Measurements from ENCODE around the gene CDHR2.

CDHR2 gene

DNA sequence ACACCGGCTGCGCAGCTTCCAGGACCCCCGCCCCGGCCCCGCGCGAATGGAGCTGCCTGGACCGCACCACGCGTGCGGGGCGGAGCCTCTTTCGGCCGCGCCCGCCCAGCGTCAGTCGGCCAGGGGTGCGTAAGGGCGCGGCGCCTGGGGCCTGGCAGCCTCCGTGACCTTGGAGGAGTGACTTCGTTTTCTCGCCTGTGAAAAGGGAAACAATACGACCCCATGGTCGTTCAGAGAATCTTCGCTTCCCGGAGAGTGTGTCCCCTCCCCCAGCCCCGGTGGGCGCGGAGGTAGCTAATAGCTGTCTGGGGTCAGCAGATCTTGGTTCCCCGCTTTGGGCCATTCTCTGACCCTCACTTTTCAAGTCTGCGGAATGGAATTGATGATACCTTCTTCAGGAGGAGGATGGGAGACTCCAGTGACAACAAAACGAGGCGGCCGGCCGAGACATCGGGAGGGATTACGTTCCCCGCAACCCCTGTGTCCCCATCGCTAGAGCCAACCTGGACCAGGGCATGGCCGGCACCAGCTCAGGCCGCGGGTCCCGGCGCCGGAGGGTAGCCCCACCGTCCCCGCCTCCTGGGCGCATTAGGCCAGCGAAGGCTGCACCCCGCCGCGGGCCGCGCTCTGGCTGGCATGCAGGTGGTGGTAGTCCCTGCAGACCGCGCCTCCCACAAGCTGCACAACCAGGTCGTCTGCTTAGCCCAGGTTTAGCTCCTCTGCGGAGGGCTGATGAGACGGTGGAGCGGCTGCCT, 5.5 kb upstream of the CDHR2 start (continued):
- TF ChIP-seq, protein P1, sequence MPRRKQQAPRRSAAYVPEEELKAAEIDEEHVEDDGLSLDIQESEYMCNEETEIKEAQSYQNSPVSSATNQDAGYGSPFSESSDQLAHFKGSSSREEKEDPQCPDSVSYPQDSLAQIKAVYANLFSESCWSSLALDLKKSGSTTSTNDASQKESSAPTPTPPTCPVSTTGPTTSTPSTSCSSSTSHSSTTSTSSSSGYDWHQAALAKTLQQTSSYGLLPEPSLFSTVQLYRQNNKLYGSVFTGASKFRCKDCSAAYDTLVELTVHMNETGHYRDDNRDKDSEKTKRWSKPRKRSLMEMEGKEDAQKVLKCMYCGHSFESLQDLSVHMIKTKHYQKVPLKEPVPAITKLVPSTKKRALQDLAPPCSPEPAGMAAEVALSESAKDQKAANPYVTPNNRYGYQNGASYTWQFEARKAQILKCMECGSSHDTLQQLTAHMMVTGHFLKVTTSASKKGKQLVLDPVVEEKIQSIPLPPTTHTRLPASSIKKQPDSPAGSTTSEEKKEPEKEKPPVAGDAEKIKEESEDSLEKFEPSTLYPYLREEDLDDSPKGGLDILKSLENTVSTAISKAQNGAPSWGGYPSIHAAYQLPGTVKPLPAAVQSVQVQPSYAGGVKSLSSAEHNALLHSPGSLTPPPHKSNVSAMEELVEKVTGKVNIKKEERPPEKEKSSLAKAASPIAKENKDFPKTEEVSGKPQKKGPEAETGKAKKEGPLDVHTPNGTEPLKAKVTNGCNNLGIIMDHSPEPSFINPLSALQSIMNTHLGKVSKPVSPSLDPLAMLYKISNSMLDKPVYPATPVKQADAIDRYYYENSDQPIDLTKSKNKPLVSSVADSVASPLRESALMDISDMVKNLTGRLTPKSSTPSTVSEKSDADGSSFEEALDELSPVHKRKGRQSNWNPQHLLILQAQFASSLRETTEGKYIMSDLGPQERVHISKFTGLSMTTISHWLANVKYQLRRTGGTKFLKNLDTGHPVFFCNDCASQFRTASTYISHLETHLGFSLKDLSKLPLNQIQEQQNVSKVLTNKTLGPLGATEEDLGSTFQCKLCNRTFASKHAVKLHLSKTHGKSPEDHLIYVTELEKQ (tag by site-specific recombination; IDR thresholded peaks at IDR 0.05; ENCODE audit: borderline replicate concordance): no peak
- TF ChIP-seq ZBTB7A (tag by site-specific recombination; IDR thresholded peaks at IDR 0.05; ENCODE audit: low read depth) (0 out of 2 replicates have a peak, but pooled peaks have one; percentile 34), ZIC2 (tag by site-specific recombination; IDR thresholded peaks at IDR 0.05) (peak; percentile 64), ZNF324 (tag by site-specific recombination; IDR thresholded peaks at IDR 0.05) (peak; percentile 61; the same call in 1 of the 2 replicates), ZBTB17 (tag by site-specific recombination; IDR thresholded peaks at IDR 0.05) (peak; percentile 70), ZNF830 (tag by site-specific recombination; IDR thresholded peaks at IDR 0.05; ENCODE audit: low read depth) (no peak), OSR2 (tag by site-specific recombination; IDR thresholded peaks at IDR 0.05) (peak; percentile 48), ZNF214 (tag by site-specific recombination; IDR thresholded peaks at IDR 0.05; ENCODE audit: borderline replicate concordance) (no peak), KLF10 (tag by site-specific recombination; IDR thresholded peaks at IDR 0.05) (peak; percentile 34), ZNF10 (tag by site-specific recombination; IDR thresholded peaks at IDR 0.05) (peak; percentile 30; the same call in 1 of the 2 replicates), ZNF768 (tag by site-specific recombination; IDR thresholded peaks at IDR 0.05) (no peak), ZNF777 (tag by site-specific recombination; IDR thresholded peaks at IDR 0.05; ENCODE audit: borderline replicate concordance) (no peak), ZBTB20 (tag by site-specific recombination; IDR thresholded peaks at IDR 0.05) (peak; percentile 89), MYNN (tag by site-specific recombination; IDR thresholded peaks at IDR 0.05; ENCODE audit: borderline replicate concordance) (no peak), ZNF654 (tag by site-specific recombination; IDR thresholded peaks at IDR 0.05; ENCODE audit: low read depth) (no peak), ZNF292 (tag by site-specific recombination; IDR thresholded peaks at IDR 0.05; ENCODE audit: borderline replicate concordance, low read depth) (no peak), KLF1 (tag by site-specific recombination; IDR thresholded peaks at IDR 0.05) (peak; percentile 77), ZNF600 (tag by site-specific recombination; IDR thresholded peaks at IDR 0.05) (peak; percentile 96), SP7 (tag by site-specific recombination; IDR thresholded peaks at IDR 0.05) (no peak), MZF1 (tag by site-specific recombination; IDR thresholded peaks at IDR 0.05; ENCODE audit: borderline replicate concordance) (0 out of 2 replicates have a peak, but pooled peaks have one; percentile 39)
- TF ChIP-seq, protein P2, sequence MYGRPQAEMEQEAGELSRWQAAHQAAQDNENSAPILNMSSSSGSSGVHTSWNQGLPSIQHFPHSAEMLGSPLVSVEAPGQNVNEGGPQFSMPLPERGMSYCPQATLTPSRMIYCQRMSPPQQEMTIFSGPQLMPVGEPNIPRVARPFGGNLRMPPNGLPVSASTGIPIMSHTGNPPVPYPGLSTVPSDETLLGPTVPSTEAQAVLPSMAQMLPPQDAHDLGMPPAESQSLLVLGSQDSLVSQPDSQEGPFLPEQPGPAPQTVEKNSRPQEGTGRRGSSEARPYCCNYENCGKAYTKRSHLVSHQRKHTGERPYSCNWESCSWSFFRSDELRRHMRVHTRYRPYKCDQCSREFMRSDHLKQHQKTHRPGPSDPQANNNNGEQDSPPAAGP (tag by site-specific recombination; IDR thresholded peaks at IDR 0.05): no peak; the same call in 1 of the 2 replicates
- TF ChIP-seq, protein P3, sequence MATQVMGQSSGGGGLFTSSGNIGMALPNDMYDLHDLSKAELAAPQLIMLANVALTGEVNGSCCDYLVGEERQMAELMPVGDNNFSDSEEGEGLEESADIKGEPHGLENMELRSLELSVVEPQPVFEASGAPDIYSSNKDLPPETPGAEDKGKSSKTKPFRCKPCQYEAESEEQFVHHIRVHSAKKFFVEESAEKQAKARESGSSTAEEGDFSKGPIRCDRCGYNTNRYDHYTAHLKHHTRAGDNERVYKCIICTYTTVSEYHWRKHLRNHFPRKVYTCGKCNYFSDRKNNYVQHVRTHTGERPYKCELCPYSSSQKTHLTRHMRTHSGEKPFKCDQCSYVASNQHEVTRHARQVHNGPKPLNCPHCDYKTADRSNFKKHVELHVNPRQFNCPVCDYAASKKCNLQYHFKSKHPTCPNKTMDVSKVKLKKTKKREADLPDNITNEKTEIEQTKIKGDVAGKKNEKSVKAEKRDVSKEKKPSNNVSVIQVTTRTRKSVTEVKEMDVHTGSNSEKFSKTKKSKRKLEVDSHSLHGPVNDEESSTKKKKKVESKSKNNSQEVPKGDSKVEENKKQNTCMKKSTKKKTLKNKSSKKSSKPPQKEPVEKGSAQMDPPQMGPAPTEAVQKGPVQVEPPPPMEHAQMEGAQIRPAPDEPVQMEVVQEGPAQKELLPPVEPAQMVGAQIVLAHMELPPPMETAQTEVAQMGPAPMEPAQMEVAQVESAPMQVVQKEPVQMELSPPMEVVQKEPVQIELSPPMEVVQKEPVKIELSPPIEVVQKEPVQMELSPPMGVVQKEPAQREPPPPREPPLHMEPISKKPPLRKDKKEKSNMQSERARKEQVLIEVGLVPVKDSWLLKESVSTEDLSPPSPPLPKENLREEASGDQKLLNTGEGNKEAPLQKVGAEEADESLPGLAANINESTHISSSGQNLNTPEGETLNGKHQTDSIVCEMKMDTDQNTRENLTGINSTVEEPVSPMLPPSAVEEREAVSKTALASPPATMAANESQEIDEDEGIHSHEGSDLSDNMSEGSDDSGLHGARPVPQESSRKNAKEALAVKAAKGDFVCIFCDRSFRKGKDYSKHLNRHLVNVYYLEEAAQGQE (tag by site-specific recombination; IDR thresholded peaks at IDR 0.05): peak; percentile 10; the same call in 1 of the 2 replicates
- TF ChIP-seq, protein P4, sequence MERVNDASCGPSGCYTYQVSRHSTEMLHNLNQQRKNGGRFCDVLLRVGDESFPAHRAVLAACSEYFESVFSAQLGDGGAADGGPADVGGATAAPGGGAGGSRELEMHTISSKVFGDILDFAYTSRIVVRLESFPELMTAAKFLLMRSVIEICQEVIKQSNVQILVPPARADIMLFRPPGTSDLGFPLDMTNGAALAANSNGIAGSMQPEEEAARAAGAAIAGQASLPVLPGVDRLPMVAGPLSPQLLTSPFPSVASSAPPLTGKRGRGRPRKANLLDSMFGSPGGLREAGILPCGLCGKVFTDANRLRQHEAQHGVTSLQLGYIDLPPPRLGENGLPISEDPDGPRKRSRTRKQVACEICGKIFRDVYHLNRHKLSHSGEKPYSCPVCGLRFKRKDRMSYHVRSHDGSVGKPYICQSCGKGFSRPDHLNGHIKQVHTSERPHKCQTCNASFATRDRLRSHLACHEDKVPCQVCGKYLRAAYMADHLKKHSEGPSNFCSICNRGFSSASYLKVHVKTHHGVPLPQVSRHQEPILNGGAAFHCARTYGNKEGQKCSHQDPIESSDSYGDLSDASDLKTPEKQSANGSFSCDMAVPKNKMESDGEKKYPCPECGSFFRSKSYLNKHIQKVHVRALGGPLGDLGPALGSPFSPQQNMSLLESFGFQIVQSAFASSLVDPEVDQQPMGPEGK (tag by site-specific recombination; IDR thresholded peaks at IDR 0.05): peak; percentile 75
- TF ChIP-seq, protein P5, sequence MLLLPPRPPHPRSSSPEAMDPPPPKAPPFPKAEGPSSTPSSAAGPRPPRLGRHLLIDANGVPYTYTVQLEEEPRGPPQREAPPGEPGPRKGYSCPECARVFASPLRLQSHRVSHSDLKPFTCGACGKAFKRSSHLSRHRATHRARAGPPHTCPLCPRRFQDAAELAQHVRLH (tag by site-specific recombination; IDR thresholded peaks at IDR 0.05): 0 out of 2 replicates have a peak, but pooled peaks have one; percentile 36
- TF ChIP-seq, protein P6, sequence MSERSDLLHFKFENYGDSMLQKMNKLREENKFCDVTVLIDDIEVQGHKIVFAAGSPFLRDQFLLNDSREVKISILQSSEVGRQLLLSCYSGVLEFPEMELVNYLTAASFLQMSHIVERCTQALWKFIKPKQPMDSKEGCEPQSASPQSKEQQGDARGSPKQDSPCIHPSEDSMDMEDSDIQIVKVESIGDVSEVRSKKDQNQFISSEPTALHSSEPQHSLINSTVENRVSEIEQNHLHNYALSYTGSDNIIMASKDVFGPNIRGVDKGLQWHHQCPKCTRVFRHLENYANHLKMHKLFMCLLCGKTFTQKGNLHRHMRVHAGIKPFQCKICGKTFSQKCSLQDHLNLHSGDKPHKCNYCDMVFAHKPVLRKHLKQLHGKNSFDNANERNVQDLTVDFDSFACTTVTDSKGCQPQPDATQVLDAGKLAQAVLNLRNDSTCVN (tag by site-specific recombination; optimal IDR thresholded peaks at IDR 0.05): peak; percentile 76
